ENCODE results near the gene AK1.
A peak's percentile ranks its signal among the peaks of the same experiment; 100 is the strongest.

The AK1 gene

GRCh38 chr9:127877566-127877998 is at the start of gene AK1:
Gene AK1 (minus strand): TSS chr9:127877675. CDS start chr9:127874617, 3,058 bp downstream.
- DNase-seq (ENCODE audit: low read depth): no peak

GRCh38 chr9:127926906-127927200 is 49.4 kb upstream of the AK1 start:
- no peak for DNase-seq (ENCODE audit: low read depth)

GRCh38 chr9:127925959-127926905 is 48.8 kb upstream of the AK1 start:
- no peak for DNase-seq (ENCODE audit: low read depth)

GRCh38 chr9:127924736-127925444 is 47.4 kb upstream of the AK1 start:
- no peak for DNase-seq (ENCODE audit: low read depth)

- peak; percentile 96 for DNase-seq (ENCODE audit: low read depth)
Measured at GRCh38 chr9:127923771-127924170, 46.3 kb upstream of the AK1 start.

- DNase-seq (ENCODE audit: low read depth): no peak
Measured at GRCh38 chr9:127923046-127923445, 45.6 kb upstream of the AK1 start.

- no peak for DNase-seq (ENCODE audit: low read depth)
Measured at GRCh38 chr9:127921557-127922120, 44.2 kb upstream of the AK1 start.

GRCh38 chr9:127920794-127921193 is 43.3 kb upstream of the AK1 start:
- no peak for DNase-seq (ENCODE audit: low read depth)

- peak; percentile 99 for DNase-seq (ENCODE audit: low read depth)
Measured at GRCh38 chr9:127919253-127919815, 41.9 kb upstream of the AK1 start.

GRCh38 chr9:127918183-127919107 is 41.0 kb upstream of the AK1 start:
- DNase-seq (ENCODE audit: low read depth): no peak

- no peak for DNase-seq (ENCODE audit: low read depth)
Measured at GRCh38 chr9:127917603-127918002, 40.1 kb upstream of the AK1 start.

GRCh38 chr9:127916720-127917581 is 39.5 kb upstream of the AK1 start, which contains the start of gene ST6GALNAC4:
Gene ST6GALNAC4 (minus strand): TSS chr9:127917041. CDS start chr9:127916419, 622 bp downstream.
- DNase-seq (ENCODE audit: low read depth): peak; percentile 52

- DNase-seq (ENCODE audit: low read depth): no peak
Measured at GRCh38 chr9:127915801-127916719, 38.6 kb upstream of the AK1 start.

- no peak for DNase-seq (ENCODE audit: low read depth)
Measured at GRCh38 chr9:127915325-127915752, 37.9 kb upstream of the AK1 start.

GRCh38 chr9:127913682-127914081 is 36.2 kb upstream of the AK1 start:
- no peak for DNase-seq (ENCODE audit: low read depth)

- DNase-seq (ENCODE audit: low read depth): no peak
Measured at GRCh38 chr9:127912882-127913281, 35.4 kb upstream of the AK1 start.

GRCh38 chr9:127912296-127912695 is 34.8 kb upstream of the AK1 start:
- DNase-seq (ENCODE audit: low read depth): no peak

GRCh38 chr9:127910613-127911205 is 33.2 kb upstream of the AK1 start:
- DNase-seq (ENCODE audit: low read depth): no peak

GRCh38 chr9:127909839-127910273 is 32.4 kb upstream of the AK1 start:
- no peak for DNase-seq (ENCODE audit: low read depth)

All from HS-5 (cell line).